ENCODE results near the gene CCDC43. TPM values are rescaled to one million over a fixed set of nuclear protein-coding genes. Genes with fewer than 3 reads are reported as not detected.
A peak's percentile ranks its signal among the peaks of the same experiment; 100 is the strongest.
"Not testable (repeated sequence)": the region's sequence is repeated elsewhere in the genome, so short reads cannot be mapped to it uniquely, and the experiment has no call there.

Gene CCDC43
- total RNA-seq, 1 donor from 2014 or later: 28.2 TPM

DNA sequence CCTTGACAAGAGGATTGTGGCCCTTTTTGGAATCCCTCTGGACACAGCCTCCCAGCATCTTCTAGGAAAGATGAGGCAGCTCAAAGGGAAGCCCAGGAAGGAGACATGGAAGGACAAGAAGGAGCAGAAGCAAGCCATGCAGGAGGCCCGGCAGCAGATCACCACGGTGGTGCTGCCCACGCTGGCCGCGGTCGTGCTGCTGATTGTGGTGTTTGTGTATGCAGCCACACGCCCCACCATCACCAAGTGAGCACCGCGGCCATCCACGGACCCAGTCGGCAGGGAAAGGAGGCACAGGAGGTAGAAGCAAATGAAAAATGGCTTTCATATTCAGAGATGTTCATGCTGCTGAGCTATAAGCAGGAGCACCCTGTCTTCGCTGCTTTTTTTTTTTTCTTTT lies 44.2 kb downstream of the CCDC43 start:
- no peak for TF ChIP-seq CTCF (IDR thresholded peaks at IDR 0.05; ENCODE audit: unreplicated experiment)
- no peak overlapping the region for H3K4me3 Mint-ChIP-seq (ENCODE audit: low read depth)
- no peaks in the 10 kb centered on the region for H3K4me1 Mint-ChIP-seq (ENCODE audit: low read depth)
- H3K9me3 Mint-ChIP-seq (ENCODE audit: low read depth): no peaks in the 10 kb centered on the region
- no peaks in the 10 kb centered on the region for H3K36me3 Mint-ChIP-seq (ENCODE audit: insufficient read depth)
- H3K27me3 Mint-ChIP-seq: peaks cover 12% of the 10 kb centered on the region
- no peak for DNase-seq (ENCODE audit: low spot score, unreplicated experiment)
- no peak overlapping the region for H3K27ac Mint-ChIP-seq

GRCh38 chr17:44642834-44643233 lies 46.7 kb downstream of the CCDC43 start:
- DNase-seq (ENCODE audit: low spot score, unreplicated experiment): no peak
- no peaks in the 10 kb centered on the region for H3K36me3 Mint-ChIP-seq (ENCODE audit: insufficient read depth)
- TF ChIP-seq CTCF (IDR thresholded peaks at IDR 0.05; ENCODE audit: unreplicated experiment): no peak
- H3K4me3 Mint-ChIP-seq (ENCODE audit: low read depth): no peak overlapping the region
- no peaks in the 10 kb centered on the region for H3K9me3 Mint-ChIP-seq (ENCODE audit: low read depth)
- H3K27ac Mint-ChIP-seq: no peak overlapping the region
- peaks cover 4% of the 10 kb centered on the region for H3K27me3 Mint-ChIP-seq
- no peaks in the 10 kb centered on the region for H3K4me1 Mint-ChIP-seq (ENCODE audit: low read depth)

GRCh38 chr17:44637066-44637465 lies 52.5 kb downstream of the CCDC43 start:
- Mint-ChIP-seq H3K36me3 (ENCODE audit: insufficient read depth) (no peaks in the 10 kb centered on the region), H3K27ac (no peak overlapping the region), H3K4me3 (ENCODE audit: low read depth) (no peak overlapping the region)

GRCh38 chr17:44636562-44636961 lies 53.0 kb downstream of the CCDC43 start:
- Mint-ChIP-seq H3K4me1 (ENCODE audit: low read depth) (peaks cover 3% of the 10 kb centered on the region), H3K27ac (no peak overlapping the region), H3K36me3 (ENCODE audit: insufficient read depth) (no peaks in the 10 kb centered on the region), H3K4me3 (ENCODE audit: low read depth) (no peak overlapping the region), H3K27me3 (no peaks in the 10 kb centered on the region), H3K9me3 (ENCODE audit: low read depth) (no peaks in the 10 kb centered on the region)
- DNase-seq (ENCODE audit: low spot score, unreplicated experiment): no peak
- TF ChIP-seq CTCF (IDR thresholded peaks at IDR 0.05; ENCODE audit: unreplicated experiment): peak; percentile 62

More at GRCh38 chr17:44637066-44637465, 52.5 kb downstream of the CCDC43 start:
- DNase-seq (ENCODE audit: low spot score, unreplicated experiment): no peak
- Mint-ChIP-seq H3K27me3 (no peaks in the 10 kb centered on the region), H3K4me1 (ENCODE audit: low read depth) (peaks cover 3% of the 10 kb centered on the region), H3K9me3 (ENCODE audit: low read depth) (no peaks in the 10 kb centered on the region)
- TF ChIP-seq CTCF (IDR thresholded peaks at IDR 0.05; ENCODE audit: unreplicated experiment): no peak

DNA sequence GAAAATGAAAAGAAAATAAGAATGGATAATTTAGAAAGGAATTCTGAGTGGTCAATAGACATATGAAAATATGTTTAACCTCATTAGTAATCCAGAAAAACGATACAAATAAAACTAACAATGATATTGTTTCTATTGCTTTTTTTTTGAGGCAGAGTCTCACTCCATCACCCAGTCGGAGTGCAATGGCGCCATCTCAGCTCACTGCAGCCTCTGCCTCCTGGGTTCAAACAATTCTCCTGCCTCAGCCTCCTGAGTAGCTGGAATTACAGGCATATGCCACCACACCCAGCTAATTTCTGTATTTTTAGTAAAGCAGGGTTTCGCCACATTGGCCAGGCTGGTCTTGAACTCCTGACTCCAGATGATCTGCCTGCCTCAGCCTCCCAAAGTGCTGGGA lies 55.2 kb downstream of the CCDC43 start:
- not testable (repeated sequence) for H3K36me3 Mint-ChIP-seq (ENCODE audit: insufficient read depth); H3K9me3 Mint-ChIP-seq (ENCODE audit: low read depth); H3K27ac Mint-ChIP-seq; DNase-seq (ENCODE audit: low spot score, unreplicated experiment); H3K4me3 Mint-ChIP-seq (ENCODE audit: low read depth); H3K4me1 Mint-ChIP-seq (ENCODE audit: low read depth); H3K27me3 Mint-ChIP-seq

DNA sequence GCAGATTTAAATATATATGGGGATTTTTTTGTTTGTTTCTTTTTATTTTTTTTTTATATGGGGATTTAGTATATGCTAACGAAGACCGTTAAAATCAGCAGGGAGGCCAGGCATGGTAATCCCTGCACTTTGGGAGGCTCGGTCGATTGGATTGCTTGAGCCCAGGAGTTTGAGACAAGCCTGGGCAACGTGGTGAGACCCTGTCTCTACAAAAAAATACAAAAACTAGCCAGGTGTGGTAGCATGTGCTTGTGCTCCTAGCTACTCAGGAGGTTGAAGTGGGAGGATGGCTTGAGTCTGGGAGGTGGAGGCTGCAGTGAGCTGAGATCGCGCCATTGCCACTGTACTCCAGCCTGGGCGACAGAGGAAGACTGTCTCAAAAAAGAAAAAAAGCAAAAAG lies 55.6 kb downstream of the CCDC43 start:
- Mint-ChIP-seq H3K4me3 (ENCODE audit: low read depth) (no peak overlapping the region), H3K4me1 (ENCODE audit: low read depth) (peaks cover 3% of the 10 kb centered on the region), H3K9me3 (ENCODE audit: low read depth) (no peaks in the 10 kb centered on the region), H3K27me3 (no peaks in the 10 kb centered on the region), H3K27ac (no peak overlapping the region), H3K36me3 (ENCODE audit: insufficient read depth) (no peaks in the 10 kb centered on the region)
- DNase-seq (ENCODE audit: low spot score, unreplicated experiment): no peak
- TF ChIP-seq CTCF (IDR thresholded peaks at IDR 0.05; ENCODE audit: unreplicated experiment): no peak

All from progenitor cell of endocrine pancreas (in vitro differentiated cells).